B cell (primary cell): Measurements from ENCODE around the gene NACC1.

Experiments used
- EZH2 ChIP-seq: IDR thresholded peaks from 2 replicates; pipeline ENCODE4 v1.6.1; 2012; ENCODE audit warnings: borderline replicate concordance, low read depth, mild to moderate bottlenecking, moderate library complexity, low read length; ENCODE audit not compliant: insufficient read depth, poor library complexity, severe bottlenecking
- TF ChIP-seq, protein P1 (sequence below): fragments of 200-600 bp; IDR thresholded peaks from one replicate; pipeline ENCODE4 v1.8.0; 2022; ENCODE audit warnings: antibody characterized with exemption, mild to moderate bottlenecking

DNA sequence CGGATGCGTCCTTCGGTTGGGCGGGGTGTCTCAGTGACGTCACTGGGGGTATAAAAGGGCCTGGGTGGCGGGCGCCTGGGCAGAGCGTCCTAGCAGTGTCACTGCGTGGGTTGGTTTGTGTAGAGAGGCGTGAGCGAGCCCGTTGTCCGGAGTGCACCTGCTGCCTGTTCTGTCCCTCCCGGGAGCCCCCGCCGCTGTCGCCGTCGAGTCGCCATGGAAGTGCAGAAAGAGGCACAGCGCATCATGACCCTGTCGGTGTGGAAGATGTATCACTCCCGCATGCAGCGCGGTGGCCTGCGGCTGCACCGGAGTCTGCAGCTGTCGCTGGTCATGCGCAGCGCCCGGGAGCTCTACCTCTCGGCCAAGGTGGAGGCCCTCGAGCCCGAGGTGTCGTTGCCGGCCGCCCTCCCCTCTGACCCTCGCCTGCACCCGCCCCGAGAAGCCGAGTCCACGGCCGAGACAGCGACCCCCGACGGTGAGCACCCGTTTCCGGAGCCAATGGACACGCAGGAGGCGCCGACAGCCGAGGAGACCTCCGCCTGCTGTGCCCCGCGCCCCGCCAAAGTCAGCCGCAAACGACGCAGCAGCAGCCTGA is 35.0 kb downstream of the NACC1 start:
- TF ChIP-seq EZH2, result no peak
- TF ChIP-seq, protein P1, sequence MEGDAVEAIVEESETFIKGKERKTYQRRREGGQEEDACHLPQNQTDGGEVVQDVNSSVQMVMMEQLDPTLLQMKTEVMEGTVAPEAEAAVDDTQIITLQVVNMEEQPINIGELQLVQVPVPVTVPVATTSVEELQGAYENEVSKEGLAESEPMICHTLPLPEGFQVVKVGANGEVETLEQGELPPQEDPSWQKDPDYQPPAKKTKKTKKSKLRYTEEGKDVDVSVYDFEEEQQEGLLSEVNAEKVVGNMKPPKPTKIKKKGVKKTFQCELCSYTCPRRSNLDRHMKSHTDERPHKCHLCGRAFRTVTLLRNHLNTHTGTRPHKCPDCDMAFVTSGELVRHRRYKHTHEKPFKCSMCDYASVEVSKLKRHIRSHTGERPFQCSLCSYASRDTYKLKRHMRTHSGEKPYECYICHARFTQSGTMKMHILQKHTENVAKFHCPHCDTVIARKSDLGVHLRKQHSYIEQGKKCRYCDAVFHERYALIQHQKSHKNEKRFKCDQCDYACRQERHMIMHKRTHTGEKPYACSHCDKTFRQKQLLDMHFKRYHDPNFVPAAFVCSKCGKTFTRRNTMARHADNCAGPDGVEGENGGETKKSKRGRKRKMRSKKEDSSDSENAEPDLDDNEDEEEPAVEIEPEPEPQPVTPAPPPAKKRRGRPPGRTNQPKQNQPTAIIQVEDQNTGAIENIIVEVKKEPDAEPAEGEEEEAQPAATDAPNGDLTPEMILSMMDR, result no peak
